ENCODE results near the gene FYCO1. TPM values are rescaled to one million over a fixed set of nuclear protein-coding genes. Genes with fewer than 3 reads are reported as not detected.

Gene FYCO1
- polyA plus RNA-seq, 3 donors, result 0.59 to 5.0 (median 1.3) TPM

GRCh38 chr3:45923755-45924154, 71.9 kb downstream of the FYCO1 start:
- H3K36me3 ChIP-seq (replicated peaks in 1 of 2; ENCODE audit: control insufficient read depth in 1 of 2, insufficient read depth in 2 of 2, low read length in 2 of 2), result peaks cover 72 to 99% of the 10 kb centered on the region in 2 donors
- intact Hi-C loops (cut with micrococcal nuclease), result no loop called here

GRCh38 chr3:45922950-45923590, 72.6 kb downstream of the FYCO1 start:
- Histone ChIP-seq H3K79me2 (ENCODE audit: insufficient read depth, low read length) (no peaks in the 10 kb centered on the region), H3K4me3 (replicated peaks in 1 of 3; ENCODE audit: low read depth in 2 of 3, low read length in 3 of 3) (no peak overlapping the region), H3K4me1 (ENCODE audit: control insufficient read depth in 1 of 2, insufficient read depth in 2 of 2, low read length in 2 of 2) (no peaks in the 10 kb centered on the region), H3K27me3 (ENCODE audit: control insufficient read depth in 2 of 2, insufficient read depth in 2 of 2, low read length in 2 of 2) (no peaks in the 10 kb centered on the region), H3K4me2 (replicated peaks; ENCODE audit: extremely low read depth, low read length, poor library complexity, severe bottlenecking) (no peak overlapping the region), H3K36me3 (replicated peaks in 1 of 2; ENCODE audit: control insufficient read depth in 1 of 2, insufficient read depth in 2 of 2, low read length in 2 of 2) (peaks cover 69 to 99% of the 10 kb centered on the region in 2 donors), H2AFZ (ENCODE audit: insufficient read depth, low read depth, low read length, poor library complexity, severe bottlenecking) (no peak overlapping the region), H4K20me1 (ENCODE audit: insufficient read depth, low read length) (no peaks in the 10 kb centered on the region), H3K27ac (ENCODE audit: low read depth in 1 of 2, low read length in 2 of 2) (no peak overlapping the region), H3K9me3 (replicated peaks in 1 of 2; ENCODE audit: control insufficient read depth in 1 of 2, insufficient read depth in 1 of 2, low read length in 2 of 2) (no peaks in the 10 kb centered on the region), H3K9ac (ENCODE audit: insufficient read depth, low read length, poor library complexity, severe bottlenecking) (no peak overlapping the region)
- TF ChIP-seq CTCF (IDR thresholded peaks at IDR 0.05), result no peak
- intact Hi-C loops (cut with micrococcal nuclease), result no loop called here
- H3K4me3 Mint-ChIP-seq, result no peak overlapping the region
- no peak for DNase-seq
- 100% methylated on average over 2 of the region's 4 CpGs for WGBS (ENCODE audit: insufficient coverage)
- peak overlapping the region in 1 of 7 donors; percentile 8 for H3K27ac Mint-ChIP-seq
- no peaks in the 10 kb centered on the region for H3K4me1 Mint-ChIP-seq
- peaks cover 86 to 90% of the 10 kb centered on the region in 2 donors for H3K36me3 Mint-ChIP-seq
- peaks cover 0 to 1% (median 0%) of the 10 kb centered on the region in 3 donors for H3K27me3 Mint-ChIP-seq (ENCODE audit: low read depth in 3 of 3)
- no peaks in the 10 kb centered on the region for H3K9me3 Mint-ChIP-seq

More at GRCh38 chr3:45923755-45924154, 71.9 kb downstream of the FYCO1 start:
- Histone ChIP-seq H3K9ac (ENCODE audit: insufficient read depth, low read length, poor library complexity, severe bottlenecking) (no peak overlapping the region), H3K27me3 (ENCODE audit: control insufficient read depth in 2 of 2, insufficient read depth in 2 of 2, low read length in 2 of 2) (no peaks in the 10 kb centered on the region), H3K79me2 (ENCODE audit: insufficient read depth, low read length) (no peaks in the 10 kb centered on the region), H3K4me2 (replicated peaks; ENCODE audit: extremely low read depth, low read length, poor library complexity, severe bottlenecking) (no peak overlapping the region), H3K27ac (ENCODE audit: low read depth in 1 of 2, low read length in 2 of 2) (no peak overlapping the region), H3K9me3 (replicated peaks in 1 of 2; ENCODE audit: control insufficient read depth in 1 of 2, insufficient read depth in 1 of 2, low read length in 2 of 2) (no peaks in the 10 kb centered on the region), H3K4me1 (ENCODE audit: control insufficient read depth in 1 of 2, insufficient read depth in 2 of 2, low read length in 2 of 2) (no peaks in the 10 kb centered on the region), H3K4me3 (replicated peaks in 1 of 3; ENCODE audit: low read depth in 2 of 3, low read length in 3 of 3) (no peak overlapping the region), H4K20me1 (ENCODE audit: insufficient read depth, low read length) (no peaks in the 10 kb centered on the region), H2AFZ (ENCODE audit: insufficient read depth, low read depth, low read length, poor library complexity, severe bottlenecking) (no peak overlapping the region)
- Mint-ChIP-seq H3K4me3 (no peak overlapping the region), H3K9me3 (no peaks in the 10 kb centered on the region), H3K36me3 (peaks cover 88 to 91% of the 10 kb centered on the region in 2 donors), H3K4me1 (no peaks in the 10 kb centered on the region), H3K27me3 (ENCODE audit: low read depth in 3 of 3) (peaks cover 0 to 1% (median 0%) of the 10 kb centered on the region in 3 donors), H3K27ac (no peak overlapping the region)
- no peak for TF ChIP-seq CTCF (IDR thresholded peaks at IDR 0.05)
- no peak for DNase-seq
- WGBS (ENCODE audit: insufficient coverage), result 66% methylated on average over 3 of the region's 3 CpGs
